Adrenal gland (tissue), 12 donors: Measurements from ENCODE around the gene PLD1. TPM values are rescaled to one million over a fixed set of nuclear protein-coding genes. Genes with fewer than 3 reads are reported as not detected.

Experiments used
- DNase-seq, 7 donors: peaks; one replicate each; pipeline ENCODE4 v3.0.0-alpha.2; 2019 to 2020
- H3K27ac ChIP-seq, 5 donors: fragments of 200-600 bp; sonication (generic) in 4 of 5; 1 replicate in 3 of 5; 2 replicates in 2 of 5; pipeline versions ENCODE4 v1.5.1 to v1.8.0; 2016 to 2020; ENCODE audit warnings: mild to moderate bottlenecking in 1 of 5
- H3K27me3 ChIP-seq: fragments of 200-600 bp; 2 replicates; pipeline ENCODE4 v1.8.0; 2021
- H3K36me3 ChIP-seq, 2 donors: fragments of 200-600 bp; replicated peaks in 1 of 2; 1 replicate in 1 of 2; 2 replicates in 1 of 2; pipeline versions ENCODE4 v1.5.1 to v1.8.0; 2018 to 2022
- H3K4me1 ChIP-seq, 2 donors: fragments of 200-600 bp; replicated peaks in 1 of 2; 1 replicate in 1 of 2; 2 replicates in 1 of 2; pipeline versions ENCODE4 v1.5.1 to v1.8.0; 2018 to 2021
- H3K4me3 ChIP-seq, 4 donors: fragments of 200-600 bp; sonication (generic) in 3 of 4; one replicate each; pipeline ENCODE4 v1.5.1; 2016 to 2018
- H3K9me3 ChIP-seq, 3 donors: fragments of 200-600 bp; sonication (generic) in 1 of 3; replicated peaks in 1 of 3; 1 replicate in 2 of 3; 2 replicates in 1 of 3; pipeline versions ENCODE4 v1.5.1 to v1.8.0; 2016 to 2021
- CTCF ChIP-seq, 6 experiments: fragments of 450-650 bp in 4 of 6; fragments of 200-600 bp in 2 of 6; sonication (generic) in 1 of 6; IDR thresholded peaks; 1 replicate in 5 of 6; 2 replicates in 1 of 6; pipeline versions ENCODE4 v1.5.1 to v1.8.0; 2016 to 2021; ENCODE audit warnings: antibody characterized with exemption in 6 of 6, mild to moderate bottlenecking in 2 of 6, moderate library complexity in 1 of 6
- POLR2A ChIP-seq, 2 donors: fragments of 450-650 bp; IDR thresholded peaks; one replicate each; pipeline ENCODE4 v1.6.1; 2017; ENCODE audit warnings: antibody characterized with exemption in 2 of 2, mild to moderate bottlenecking in 2 of 2, moderate library complexity in 1 of 2
- WGBS, 4 donors: extraction: QIAGEN DNeasy Blood & Tissue Kit in 2 of 4; methylation state at CpG; one replicate each; pipeline versions ENCODE4 v1.1.5 to v1.1.7; 2013 to 2017; 5-methylcytosine and 5-hydroxymethylcytosine counted together
- intact Hi-C, 2 donors: fragments of 100-400 bp; cut with DNase I; formaldehyde crosslinking; loops; one replicate each; pipeline versions ENCODE4 v1.14.1 to v1.15.0; 2022 to 2023
- polyA plus RNA-seq, 3 donors: library from polyadenylated mRNA; stranded (reverse); fragments of 200-250 nt in 2 of 3; fragments of 350-450 nt in 1 of 3; fragmentation: Illumina TruSeq in 1 of 3; extraction: RNeasy Lipid Tissue Mini Kit (QIAGEN cat#74804) in 1 of 3; gene quantifications; one replicate each; pipeline ENCODE4 v1.2.3, GENCODE V29; 2013 to 2014
- total RNA-seq, 9 donors: library from RNA; depleted of rRNA in 4 of 9; stranded (reverse); fragments of >200 nt in 4 of 9; fragments of 120-200 nt in 1 of 9; fragmentation: NEBNext Ultra II Directional in 1 of 9; extraction: Animal tissue kit (Norgen Biotek cat#: 25700) in 1 of 9; gene quantifications; one replicate each; pipeline versions ENCODE4 v1.1.0 to v1.2.4, GENCODE V29; 2013 to 2023
- donor health status: healthy with polysubstance abuse.
- donor health status: Bipolar disorder and iron deficiency.
- donor health status: DM: yes; HTN: yes; CAD: no.
- donor health status: DM: no; HTN: no; CAD: no.
- donor health status: DM: no; HTN: no; CAD: no.
- donor health status: DM: yes; HTN: yes; CAD: no.

PLD1 gene
- total and polyA plus RNA-seq, 12 donors, result 25.7 to 178 (median 94.5) TPM

- no peaks in the 10 kb centered on the region for H3K27me3 ChIP-seq
- no peak overlapping the region for H3K27ac ChIP-seq
- WGBS, 4 donors, result 94 to 100% (median 99%) methylated on average over 1 of the region's 1 CpG
- intact Hi-C loops, result no loop called here
- peaks cover 0 to 26% of the 10 kb centered on the region in 2 donors for H3K36me3 ChIP-seq
- H3K4me3 ChIP-seq, result no peak overlapping the region
- no peaks in the 10 kb centered on the region for H3K4me1 ChIP-seq
- TF ChIP-seq CTCF (IDR thresholded peaks at IDR 0.05) (no peak), POLR2A (IDR thresholded peaks at IDR 0.05) (no peak)
- H3K9me3 ChIP-seq, result no peaks in the 10 kb centered on the region
- DNase-seq, result no peak
Observed at GRCh38 chr3:171673951-171674350, 136.3 kb downstream of the PLD1 start.

GRCh38 chr3:171672538-171672937 lies 137.7 kb downstream of the PLD1 start:
- H3K4me1 ChIP-seq, result no peaks in the 10 kb centered on the region
- peaks cover 0 to 26% of the 10 kb centered on the region in 2 donors for H3K36me3 ChIP-seq
- intact Hi-C loops, result no loop called here
- no peak overlapping the region for H3K4me3 ChIP-seq
- no peak overlapping the region for H3K27ac ChIP-seq
- H3K9me3 ChIP-seq, result no peaks in the 10 kb centered on the region
- 96 to 98% (median 97%) methylated on average over 5 of the region's 5 CpGs for whole genome bisulfite sequencing, 4 donors
- no peak for TF ChIP-seq POLR2A (IDR thresholded peaks at IDR 0.05)
- no peak for TF ChIP-seq CTCF (IDR thresholded peaks at IDR 0.05)
- no peaks in the 10 kb centered on the region for H3K27me3 ChIP-seq
- no peak for DNase-seq

- WGBS, 4 donors, result 84 to 95% (median 91%) methylated on average over 3 of the region's 3 CpGs
- intact Hi-C loops, result no loop called here
- no peak overlapping the region for H3K4me3 ChIP-seq
- TF ChIP-seq CTCF (IDR thresholded peaks at IDR 0.05) (no peak), POLR2A (IDR thresholded peaks at IDR 0.05) (no peak)
- peaks cover 0 to 26% of the 10 kb centered on the region in 2 donors for H3K36me3 ChIP-seq
- no peak for DNase-seq
- H3K27ac ChIP-seq, result no peak overlapping the region
- H3K27me3 ChIP-seq, result no peaks in the 10 kb centered on the region
- H3K4me1 ChIP-seq, result no peaks in the 10 kb centered on the region
- H3K9me3 ChIP-seq, result no peaks in the 10 kb centered on the region
Observed at GRCh38 chr3:171672124-171672523, 138.2 kb downstream of the PLD1 start.

- Histone ChIP-seq H3K9me3 (no peaks in the 10 kb centered on the region), H3K36me3 (peaks cover 0 to 26% of the 10 kb centered on the region in 2 donors), H3K4me1 (no peaks in the 10 kb centered on the region), H3K4me3 (no peak overlapping the region), H3K27me3 (no peaks in the 10 kb centered on the region), H3K27ac (no peak overlapping the region)
- WGBS, 4 donors, result 88 to 98% (median 94%) methylated on average over 4 of the region's 4 CpGs
- no peak for DNase-seq
- TF ChIP-seq POLR2A (IDR thresholded peaks at IDR 0.05) (no peak), CTCF (IDR thresholded peaks at IDR 0.05) (no peak)
- intact Hi-C loops, result no loop called here
Observed at GRCh38 chr3:171671709-171672108, 138.6 kb downstream of the PLD1 start.
